Amniotic stem cell (primary cell): ENCODE results near the gene ZNF502.

Experiments
- DNase-seq: peaks from one replicate; lab custom pipeline; 2025; lab: John Stamatoyannopoulos, UW

The ZNF502 gene

GRCh38 chr3:44771424-44772098 is 59.1 kb downstream of the ZNF502 start:
- DNase-seq: no peak

- DNase-seq: no peak
Observed at GRCh38 chr3:44772099-44772442, 59.6 kb downstream of the ZNF502 start.
